TTC549 (cell line): Measurements from ENCODE around the gene GSG1L.

Experiments used
- FAIRE-seq: peaks from 2 replicates; lab custom pipeline; 2012; peaks lifted over from hg19 to GRCh38; lab: Jason Lieb, UNC

The GSG1L gene

DNA sequence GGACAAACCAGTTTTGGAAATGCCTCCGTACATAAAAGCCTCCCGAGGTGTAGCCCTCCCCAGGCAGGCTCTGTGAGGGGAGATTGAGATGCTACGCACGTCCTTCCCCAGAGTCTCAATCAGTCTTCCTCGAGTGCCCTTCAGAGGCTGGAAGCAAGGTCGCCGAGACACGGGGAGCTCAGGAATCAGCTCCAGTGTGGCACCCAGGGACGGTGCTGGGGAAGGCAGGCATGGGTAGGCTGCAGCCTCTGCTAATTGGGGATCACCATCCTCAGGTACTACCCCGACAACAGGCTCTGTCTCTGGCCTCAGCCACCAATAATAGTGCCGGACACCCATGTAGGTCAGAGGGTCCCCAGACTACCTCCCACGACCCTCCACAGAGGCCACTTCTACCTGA, 28.1 kb upstream of the GSG1L start:
- no peak for FAIRE-seq

DNA sequence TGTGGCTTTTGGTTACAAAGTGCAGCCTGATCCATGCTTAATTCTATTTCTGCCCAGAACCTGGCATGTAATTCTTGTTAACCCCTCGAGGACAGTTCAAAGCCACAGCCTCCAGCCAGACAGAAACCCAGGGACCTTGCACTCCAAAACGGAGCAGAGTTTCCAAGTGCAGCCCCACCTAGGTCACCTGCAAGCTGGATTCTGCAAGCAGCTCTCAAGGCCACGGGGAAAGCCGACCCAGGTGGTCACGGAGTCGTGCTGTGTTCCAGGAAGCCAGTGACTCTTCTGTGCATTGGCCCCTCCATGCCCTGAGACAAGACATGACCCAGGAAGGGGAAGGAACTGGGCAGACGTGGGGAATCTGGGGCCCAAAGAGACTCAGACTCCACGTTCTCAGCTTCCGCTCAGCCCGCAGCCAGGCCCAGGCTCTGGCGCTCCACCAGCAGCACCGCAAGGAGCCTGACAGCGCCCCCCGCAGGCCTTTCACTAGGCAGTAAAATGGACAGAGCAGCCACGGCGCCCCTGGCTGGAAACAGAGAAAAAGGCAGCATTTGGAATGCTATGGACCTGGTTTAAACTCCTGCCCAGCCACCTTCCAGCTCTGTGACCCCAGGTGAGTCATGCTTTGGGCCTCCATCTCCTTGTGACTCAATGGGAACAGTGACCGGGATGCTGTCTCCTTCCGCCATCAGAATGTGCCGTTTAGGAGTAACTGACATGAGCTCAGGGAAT, 27.3 kb upstream of the GSG1L start:
- no peak for FAIRE-seq

DNA sequence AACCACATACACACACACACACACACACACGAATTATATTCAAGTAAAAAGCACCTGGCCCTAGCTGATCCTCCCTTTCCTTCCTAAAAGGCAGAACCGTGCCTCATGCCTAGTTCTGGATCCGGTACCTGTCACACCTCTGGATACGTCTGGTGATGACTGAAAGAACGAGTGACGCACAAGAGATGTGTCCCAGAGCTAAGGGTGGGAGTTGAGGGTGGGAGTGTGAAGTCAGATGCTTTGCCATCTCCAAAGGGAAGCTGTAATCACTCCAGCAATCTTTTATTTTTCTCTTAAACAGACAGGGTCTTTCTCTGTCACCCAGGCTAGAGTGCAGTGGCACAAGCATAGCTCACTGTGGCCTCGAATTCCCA, 26.5 kb upstream of the GSG1L start:
- no peak for FAIRE-seq

DNA sequence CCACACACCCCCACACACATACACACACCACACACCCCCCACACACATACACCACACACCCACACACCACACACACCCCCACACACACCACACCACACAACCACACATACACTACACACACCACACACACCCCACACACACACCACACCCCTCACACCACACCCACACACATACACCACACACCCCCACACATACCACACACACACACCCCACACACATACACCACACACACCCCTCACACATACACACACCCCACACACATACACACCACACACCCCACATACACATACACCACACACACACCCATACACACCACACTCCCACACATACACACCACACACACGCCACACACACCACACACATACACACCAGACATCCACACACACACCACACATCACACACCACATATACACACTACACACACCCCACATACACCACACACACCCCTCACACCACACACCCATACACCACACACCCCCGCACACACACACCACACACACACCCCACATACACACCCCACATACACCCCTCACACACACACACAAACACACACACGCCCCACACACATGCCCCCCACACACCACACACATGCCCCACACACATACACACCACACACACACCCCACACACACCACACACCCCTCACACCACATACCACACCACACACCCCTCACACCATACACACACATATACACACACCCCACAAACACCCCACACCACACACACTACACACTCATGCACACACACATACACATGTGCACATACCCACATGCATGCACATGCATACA, 25.9 kb upstream of the GSG1L start:
- no peak for FAIRE-seq

DNA sequence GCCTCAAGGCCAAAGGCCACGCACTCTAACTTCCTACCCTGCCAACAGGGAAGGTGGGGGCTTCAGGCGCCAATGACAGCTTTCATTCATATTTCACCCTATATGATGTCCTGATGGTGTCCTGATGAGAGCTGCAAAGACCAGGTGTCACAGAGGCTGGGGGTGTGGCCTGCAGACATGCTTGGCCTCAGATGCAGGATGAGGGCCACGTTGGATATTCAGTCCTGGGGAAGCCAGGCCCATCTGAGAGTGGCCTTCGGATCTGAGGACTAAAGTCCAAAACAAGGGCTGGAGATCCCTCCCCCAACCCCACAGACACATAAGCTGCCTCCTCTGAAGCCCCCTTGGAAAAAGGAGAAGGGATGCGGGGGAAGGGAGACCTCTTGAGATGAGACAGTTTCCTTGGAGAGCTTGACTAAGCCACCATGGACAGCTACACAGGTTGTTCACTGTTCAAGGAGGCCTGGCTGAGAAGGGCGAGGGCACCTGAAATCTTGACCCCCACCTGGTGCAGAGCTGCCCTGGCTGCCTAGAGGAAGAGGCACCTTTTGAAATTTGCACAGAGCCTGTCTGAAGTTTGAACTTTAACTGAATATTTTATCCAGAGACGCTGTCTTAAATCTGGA, 24.3 kb upstream of the GSG1L start:
- no peak for FAIRE-seq

DNA sequence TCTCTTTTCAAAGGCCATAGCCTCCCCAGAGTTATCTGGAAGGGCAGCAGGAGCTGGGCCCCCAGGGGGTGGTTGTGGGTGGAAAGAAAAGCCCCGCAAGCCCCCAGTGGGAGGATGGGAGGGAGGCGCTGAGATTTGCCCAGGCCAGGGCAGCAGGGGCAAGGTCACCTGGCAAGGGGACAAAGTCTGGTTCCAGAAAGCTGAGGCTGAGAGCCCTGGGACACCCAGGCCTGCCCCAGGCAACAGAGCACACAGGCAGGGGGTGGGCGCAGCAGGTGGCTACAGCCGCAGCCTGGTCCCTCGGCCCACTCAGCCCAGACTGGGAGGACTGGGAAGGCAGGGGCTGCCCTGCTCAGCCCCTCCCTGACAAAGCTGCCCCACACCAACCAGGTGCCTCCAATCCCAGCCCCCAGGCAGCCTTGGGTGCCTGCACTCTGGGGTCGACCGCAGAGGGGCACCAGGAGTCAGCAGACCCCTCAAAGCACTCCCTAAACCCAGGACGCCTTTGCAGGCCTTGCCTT, 23.7 kb upstream of the GSG1L start:
- FAIRE-seq: no peak

DNA sequence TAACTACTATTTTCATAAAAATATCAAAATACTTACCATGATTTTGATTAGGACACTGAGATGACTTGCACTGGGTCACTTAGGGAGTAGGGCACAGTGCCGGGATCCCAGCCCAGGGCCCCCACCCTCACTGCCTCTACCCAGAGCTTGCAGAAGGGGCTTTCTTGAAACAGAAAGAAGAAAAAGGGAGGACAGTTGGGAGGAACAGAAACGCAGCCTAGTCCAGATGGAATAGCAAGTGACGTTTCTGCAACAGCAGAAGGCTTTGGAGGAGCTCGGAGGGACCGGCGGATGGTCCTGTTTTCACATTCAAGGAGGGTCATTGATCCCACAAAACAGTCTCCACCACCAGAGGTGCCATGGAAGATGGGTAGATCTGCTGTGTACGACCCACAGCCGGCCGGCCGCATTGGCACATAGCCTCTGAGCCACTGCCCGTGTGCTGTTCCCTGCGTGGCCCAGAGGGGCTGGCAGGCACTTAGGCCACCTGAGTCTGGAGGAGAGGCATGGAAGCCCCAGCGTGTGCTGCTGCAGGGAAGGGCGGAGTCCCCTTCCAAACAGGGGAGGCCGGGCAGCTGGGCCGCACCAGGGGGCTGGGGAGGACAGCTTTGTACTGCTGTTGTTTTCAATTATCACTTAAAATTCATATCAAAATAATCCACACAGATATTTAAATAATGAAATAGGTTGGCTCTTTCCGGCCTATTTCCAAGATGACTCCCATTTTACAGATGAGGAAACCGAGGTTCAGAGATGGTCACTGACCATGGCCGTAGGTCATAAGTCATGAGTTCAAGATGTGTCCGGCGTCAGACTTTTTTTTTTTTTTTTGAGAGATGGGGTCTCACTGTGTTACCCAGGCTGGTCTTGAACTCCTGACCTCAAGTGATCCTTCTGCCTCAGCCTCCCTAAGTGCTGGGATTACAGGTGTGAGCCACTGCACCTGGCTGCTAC, 22.9 kb upstream of the GSG1L start:
- no peak for FAIRE-seq

DNA sequence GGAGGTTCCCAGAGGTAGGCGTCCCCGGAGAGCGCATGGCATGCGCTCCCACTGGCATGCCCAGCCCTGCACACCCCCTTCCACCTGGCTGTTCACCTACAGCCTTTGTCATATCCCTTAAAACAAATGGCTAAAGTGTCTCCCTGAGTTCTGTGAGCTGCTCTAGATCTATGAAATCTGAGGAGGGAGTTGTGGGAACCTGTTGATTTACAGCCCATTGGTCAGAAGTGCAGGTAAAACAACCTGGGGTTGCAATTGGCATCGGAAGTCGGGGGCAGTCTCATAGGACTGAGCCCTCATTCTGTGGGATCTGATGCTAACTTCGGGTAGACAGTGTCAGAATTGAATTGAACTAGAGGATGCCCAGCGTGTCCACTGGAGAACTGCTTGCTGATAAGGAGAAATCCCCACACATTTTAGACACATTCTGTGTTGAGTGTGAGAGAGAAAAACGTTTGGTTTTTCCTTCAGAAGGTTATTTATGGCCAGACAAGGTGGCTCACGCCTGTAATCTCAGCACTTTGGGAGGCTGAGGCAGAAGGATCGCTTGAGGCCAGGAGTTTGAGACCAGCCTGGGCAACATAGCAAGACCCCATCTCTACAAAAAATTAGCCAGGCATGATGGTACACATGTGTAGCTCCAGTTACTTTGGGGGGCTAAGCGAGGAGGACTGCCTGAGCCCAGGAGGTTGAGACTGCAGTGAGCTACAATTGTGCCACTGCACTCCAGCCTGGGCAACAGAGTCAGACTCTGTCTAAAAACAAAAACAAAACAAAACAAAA, 22.1 kb upstream of the GSG1L start:
- FAIRE-seq: no peak

DNA sequence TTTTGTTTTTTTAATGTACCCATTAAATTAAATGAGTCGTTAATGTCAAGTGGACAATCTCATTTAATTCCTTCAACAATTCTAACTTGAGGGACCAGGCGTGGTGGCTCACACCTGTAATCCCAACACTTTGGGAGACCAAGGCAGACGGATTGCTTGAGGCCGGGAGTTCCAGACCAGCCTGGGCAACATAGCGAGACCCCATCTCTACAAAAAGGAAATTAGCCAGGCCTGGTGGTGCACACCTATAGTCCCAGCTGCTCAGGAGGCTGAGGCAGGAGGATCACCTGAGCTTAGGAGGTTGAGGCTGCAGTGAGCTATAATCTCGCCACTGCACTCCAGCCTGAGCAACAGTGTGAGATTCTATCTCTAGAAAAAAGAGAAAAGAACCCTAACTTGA, 20.7 kb upstream of the GSG1L start:
- FAIRE-seq: no peak

DNA sequence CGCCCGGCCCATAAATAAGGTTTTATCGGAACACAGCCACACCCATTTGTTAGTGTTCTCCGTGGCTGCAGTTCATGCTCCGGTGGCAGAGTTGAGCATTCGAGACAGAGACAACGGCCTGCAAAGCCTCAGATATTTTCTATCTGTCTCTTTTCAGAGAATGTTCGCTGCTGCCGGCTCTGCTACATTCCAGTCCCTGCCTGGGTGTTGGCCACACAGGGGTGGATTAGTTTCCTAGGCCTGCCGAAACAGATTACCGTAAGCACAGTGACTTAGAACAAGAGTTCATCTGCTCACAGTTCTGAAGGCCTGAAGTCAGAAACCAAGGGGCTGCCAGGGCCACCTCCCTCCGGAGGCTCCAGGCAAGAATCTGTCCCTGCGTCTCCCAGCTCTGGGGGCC, 19.1 kb upstream of the GSG1L start:
- no peak for FAIRE-seq

DNA sequence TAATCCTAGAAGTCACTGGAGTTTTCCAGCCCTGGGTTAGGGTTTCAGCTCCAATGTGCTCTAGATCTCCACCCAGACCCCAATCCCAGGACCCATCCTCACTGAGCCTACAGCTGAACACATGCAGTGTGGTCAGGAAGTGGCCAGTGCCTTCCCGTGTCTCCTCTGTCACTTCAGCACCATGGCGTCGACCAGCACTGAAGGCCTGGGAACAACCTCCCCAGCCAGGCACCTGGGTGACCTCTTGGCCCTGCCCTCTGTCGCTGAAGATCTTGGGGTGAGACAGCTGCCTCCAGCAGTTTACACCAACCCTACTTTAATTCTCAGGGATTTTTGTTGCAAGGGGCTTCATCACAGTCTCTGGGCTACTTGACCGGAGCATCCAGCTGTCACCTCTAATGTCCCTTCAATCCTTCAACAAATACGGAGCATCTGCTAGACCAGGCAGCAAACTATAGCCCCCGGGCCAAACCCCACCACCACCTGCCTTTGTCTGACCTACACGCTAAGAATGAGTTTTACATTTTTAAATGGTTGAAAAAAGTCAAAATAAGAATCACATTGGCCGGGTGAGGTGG, 18.0 kb upstream of the GSG1L start:
- no peak for FAIRE-seq

DNA sequence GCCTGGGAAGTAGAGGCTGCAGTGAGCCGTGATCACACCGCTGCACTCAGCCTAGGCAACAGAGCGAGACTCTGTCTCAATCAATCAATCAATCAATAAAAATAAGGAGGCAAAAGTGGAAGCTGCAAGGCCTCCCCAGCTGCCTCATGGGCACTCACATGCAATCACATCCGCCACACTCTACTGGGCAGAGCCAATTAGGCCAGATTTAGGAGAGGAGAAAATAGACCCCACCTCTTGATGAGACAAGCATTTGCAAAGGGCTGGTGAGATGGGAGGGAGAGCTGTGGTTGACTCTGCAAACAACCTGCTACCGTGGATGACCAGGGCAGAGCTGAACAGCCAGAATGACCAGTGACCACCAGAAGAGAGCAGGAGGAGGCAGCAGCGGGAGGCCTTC, 14.7 kb upstream of the GSG1L start:
- FAIRE-seq: no peak

DNA sequence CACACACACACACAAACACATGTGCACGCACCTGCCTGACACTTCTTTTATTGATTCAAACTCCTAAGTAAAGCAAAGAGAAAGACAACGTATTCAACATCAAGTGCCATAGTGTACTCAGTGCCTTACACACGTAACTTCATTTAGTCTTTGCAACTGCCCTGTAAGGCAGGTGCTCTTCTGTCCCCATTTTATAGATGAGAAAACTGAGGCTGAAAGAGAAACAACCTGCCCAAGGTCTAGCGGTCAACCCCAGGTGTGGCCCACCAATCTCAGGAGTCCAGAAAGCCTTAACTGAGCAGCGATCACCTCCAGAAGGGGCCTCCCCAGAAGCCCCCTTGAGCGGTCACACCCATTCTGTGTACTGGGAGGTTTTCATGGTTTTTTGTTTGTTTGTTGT, 10.3 kb upstream of the GSG1L start:
- FAIRE-seq: no peak

DNA sequence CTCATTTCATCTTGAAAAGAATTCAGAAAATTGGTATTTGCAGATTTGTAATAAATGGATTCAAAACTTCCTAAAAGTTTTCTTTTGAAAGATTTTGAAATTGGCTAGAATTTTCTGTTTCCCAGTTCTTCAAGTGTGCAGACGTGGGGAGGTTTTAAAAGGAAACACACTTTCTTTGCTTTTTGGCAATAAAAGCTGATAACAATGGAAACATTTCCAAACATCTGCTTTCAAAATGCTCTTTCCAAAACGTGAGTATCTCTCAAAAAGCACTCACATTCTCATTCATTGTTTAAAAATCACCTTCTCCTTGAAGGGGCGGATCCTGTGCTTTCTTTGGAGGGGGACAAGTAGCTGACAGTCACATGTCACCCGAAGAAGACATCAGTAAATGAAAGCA, 8.6 kb upstream of the GSG1L start:
- FAIRE-seq: no peak

DNA sequence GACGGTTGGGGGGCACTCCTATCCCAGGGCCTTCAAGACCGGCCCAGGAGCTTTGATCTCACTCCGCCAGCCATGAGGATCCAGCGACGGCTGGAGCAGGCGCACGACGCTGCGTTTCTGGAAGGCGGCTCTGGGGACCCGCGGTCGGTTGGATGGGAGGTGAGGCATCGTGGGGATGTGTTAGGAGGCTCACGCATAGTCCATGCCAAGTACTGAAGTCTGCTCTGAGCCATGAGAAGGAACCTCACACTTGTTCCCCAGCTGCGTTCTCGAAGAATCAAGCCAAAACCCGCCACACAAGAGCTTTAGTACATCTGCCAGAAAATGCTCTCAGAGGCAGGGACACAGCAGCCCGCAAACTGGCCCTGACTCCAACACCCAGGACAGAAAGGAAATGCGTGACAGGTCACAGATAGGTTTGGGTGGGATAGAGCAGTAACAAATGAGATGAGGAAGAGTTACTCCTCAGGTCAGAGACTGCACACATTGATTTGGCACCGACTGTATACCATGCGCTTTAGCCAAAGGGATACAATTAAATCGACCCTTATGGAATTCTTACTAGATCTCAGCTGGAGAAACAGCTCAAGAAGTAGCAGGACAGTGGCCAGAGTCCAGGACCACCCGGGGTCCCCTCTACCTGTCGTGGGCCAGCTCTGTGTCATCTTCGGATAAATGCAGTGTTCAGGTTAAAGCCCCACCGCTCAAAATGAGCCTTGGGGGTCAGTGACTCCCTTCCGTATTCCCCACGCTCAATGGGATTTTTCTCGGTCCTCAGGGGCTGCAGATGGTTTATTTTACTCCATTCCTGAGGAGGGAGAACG, 6.7 kb upstream of the GSG1L start:
- FAIRE-seq: no peak

DNA sequence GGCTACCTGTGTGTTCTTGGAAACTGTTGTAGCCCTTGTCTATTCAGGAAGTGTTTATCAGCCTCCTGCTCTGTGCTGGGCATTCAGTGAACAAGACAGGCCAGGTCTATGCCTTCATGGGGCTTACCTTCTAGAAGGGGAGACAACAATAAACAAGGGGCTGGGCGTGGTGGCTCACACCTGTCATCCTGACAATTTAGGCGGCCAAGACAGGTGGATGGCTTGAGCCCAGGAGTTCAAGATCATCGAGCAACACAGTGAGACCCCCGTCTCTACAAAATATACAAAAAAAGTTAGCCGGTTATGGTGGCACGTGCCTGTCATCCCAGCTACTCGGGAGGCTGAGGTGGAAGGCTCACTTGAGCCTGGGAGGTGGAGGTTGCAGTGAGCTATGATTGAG, 5.5 kb upstream of the GSG1L start:
- no peak for FAIRE-seq

DNA sequence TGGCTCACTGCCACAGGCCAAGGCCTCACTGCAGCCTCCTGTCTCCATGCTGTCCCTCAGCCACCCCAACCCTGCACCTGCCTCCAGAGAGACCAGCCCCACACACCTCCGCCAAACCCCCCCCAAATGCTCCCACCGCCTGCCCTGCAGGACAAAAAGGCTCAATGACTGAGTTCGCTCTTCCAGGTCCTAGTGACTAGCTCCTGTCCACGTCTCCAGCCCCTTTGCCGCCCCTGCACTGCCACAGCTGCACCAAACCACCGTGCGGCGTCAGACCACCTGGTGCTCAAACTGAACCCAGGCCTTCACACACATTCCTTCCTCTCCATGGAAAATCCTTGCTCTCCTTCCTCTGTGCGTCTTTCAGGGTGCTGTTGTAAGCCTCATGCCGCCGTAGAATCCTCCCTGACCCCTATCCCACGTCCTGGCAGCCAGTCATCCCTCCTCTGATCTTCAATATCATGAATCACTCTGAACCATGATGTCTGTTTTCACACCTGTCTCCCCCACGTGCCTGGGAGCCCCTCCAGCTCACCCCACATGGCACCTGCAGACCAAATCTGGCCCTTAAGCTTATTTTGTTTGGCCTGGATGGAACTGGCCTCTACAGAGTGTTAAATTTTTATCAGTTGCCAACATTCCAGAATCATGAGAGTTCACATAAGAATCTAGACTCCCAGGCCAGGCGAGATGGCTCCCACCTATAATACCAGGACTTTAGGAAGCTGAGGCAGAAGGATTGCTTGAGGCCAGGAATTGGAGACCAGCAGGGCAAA, 4.3 kb upstream of the GSG1L start:
- no peak for FAIRE-seq

DNA sequence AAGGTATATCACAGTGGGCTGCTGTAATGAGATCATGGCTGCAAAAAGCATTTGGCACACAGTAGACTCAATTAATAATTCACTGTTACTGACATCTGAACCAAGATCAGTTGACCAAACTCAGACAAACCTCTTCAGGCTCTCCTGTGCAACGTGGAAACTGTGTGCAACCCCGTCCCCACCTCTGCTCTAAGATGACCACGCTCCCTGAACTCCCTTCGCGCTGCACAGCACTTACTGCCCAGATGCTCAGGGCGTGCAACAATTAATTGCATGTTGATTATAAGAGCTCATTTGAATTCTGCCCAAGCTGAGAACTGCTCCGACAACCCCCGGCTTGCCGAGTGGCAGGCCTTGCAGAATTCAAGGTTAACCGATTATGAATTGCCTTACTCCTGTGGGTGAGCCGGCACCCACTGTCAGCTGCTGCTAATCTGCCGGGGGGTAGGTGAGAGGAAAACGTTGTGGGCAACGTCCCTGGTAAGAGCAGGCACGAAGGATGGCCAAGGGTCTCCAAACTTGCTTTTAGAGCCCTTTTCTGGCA, 1.3 kb upstream of the GSG1L start:
- no peak for FAIRE-seq

DNA sequence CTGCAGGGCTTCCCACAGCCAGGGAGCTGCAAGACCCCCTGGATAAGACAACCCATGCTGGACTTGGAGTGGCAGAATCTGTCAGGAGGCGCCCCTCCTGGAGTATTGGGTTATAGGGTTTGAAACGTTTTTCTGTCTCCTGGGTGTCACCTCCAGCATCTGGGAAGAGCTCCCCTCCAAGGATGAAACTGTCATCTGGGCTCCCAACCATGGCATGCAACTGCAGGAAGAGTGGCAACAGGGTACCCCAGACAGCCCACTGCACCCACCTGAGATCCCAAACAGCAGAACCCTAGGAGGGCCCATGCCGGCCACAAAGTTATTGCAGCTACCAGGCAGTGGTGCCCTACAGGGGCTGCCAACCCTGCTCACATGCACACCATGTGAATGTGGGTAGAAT, 636 bp upstream of the GSG1L start:
- FAIRE-seq: no peak
